ENCODE results near the gene ADGRB2.
A peak's percentile ranks its signal among the peaks of the same experiment; 100 is the strongest.

Gene ADGRB2

GRCh38 chr1:31700468-31701090 is 63.6 kb downstream of the ADGRB2 start:
- DNase-seq (ENCODE audit: low spot score): no peak

DNA sequence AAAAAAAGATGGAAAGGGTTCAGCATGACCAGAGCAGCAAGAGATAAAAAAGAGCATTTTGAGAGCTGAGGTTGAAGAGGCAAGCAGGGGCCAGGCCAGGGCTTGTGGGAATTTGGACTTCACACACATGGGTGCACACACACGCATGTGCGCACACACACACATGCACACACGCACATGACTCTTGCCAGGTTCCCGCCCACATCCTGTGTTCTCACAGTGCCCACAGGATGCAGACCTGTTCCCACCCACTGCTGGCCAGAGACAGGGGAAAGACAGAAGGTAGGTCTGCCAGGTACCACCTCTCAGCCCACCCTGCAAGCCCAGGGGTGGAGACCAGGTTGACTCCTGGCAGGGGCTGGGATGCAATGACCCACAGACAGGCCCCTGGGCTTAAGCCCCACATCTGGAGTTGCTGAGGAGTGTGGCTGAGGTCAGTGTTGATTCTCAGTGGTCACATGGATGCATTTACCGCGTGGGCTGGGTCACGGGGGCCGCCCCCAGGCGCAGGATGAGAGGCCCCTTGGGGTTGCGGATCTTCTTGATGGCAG is 64.7 kb downstream of the ADGRB2 start:
- DNase-seq (ENCODE audit: low spot score): no peak

DNA sequence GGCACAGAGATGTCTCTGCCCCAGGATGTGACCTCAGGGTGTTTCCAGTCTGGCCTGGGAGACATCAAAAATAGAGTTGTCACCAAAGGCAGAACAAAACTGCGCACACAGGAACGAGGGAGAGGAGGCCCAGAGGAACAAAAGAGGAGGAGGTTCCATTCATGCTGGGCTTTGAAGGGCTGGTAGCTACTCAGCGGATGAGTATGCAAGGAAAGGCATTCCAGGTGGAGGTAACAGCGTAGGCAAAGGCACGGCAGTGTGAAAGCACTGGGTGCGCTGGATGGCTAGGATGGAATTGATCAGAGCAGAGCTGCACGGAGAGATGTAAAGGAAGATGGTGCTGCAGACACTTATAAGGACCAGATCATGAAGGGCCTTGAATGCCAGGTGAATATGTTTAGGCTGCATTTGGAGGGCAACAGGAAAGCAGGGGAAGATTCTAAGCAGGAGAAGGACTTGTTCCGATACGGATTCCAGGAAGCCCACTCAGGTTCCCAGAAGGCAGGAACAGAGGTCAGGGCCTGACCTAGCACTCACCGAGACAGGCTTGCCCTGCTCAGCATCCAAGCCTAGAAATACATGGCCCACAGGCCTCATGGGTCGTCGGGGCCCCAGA is 66.7 kb downstream of the ADGRB2 start:
- no peak for DNase-seq (ENCODE audit: low spot score)

- no peak for DNase-seq (ENCODE audit: low spot score)
Observed at GRCh38 chr1:31696242-31696641, 67.9 kb downstream of the ADGRB2 start.

GRCh38 chr1:31695327-31695726 is 68.8 kb downstream of the ADGRB2 start:
- DNase-seq (ENCODE audit: low spot score): no peak

GRCh38 chr1:31694964-31695313 is 69.2 kb downstream of the ADGRB2 start:
- DNase-seq (ENCODE audit: low spot score): no peak

DNA sequence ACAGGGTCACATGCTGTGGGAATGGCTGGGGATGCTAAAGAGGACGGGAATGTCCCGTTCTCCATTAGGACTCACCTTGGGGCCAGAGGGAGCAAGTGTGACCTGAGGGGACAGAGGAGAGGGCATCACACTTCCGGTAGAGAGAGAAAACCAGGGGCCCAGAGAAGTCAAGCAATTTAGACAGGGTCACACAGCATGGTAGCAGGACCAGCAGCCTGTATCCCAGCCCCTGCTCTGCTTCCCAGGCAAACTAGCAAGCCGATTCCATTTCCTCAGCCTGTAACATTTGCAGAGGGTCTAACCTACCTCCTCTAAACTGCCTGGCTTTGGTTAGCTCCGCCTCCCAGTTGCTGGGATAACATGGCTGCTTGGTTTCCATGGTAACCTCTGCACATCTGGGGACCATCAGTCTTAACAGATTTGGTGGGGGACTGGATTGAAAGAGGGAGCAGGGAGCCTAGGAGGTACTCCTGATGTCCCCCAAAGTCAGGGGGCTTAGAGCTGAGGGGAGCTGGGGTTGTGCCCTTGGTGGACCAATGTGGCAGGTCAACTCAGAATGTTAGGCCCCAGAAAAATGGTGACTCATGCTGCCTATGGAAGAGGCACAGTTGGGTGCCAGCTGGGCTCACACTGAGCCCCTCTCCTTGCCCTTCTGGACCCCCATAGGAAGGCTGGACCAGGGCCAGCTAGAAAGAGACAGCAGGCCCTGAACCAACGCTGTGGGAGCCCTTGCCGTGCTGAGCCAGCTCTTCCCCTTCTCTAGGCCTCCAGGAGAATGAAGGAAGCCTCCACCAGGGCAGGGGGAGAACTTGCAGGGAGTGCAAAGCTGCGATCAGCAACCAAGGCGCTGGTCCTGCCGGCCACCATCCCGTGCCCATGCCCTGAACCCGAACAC is 69.8 kb downstream of the ADGRB2 start:
- DNase-seq (ENCODE audit: low spot score): no peak

DNA sequence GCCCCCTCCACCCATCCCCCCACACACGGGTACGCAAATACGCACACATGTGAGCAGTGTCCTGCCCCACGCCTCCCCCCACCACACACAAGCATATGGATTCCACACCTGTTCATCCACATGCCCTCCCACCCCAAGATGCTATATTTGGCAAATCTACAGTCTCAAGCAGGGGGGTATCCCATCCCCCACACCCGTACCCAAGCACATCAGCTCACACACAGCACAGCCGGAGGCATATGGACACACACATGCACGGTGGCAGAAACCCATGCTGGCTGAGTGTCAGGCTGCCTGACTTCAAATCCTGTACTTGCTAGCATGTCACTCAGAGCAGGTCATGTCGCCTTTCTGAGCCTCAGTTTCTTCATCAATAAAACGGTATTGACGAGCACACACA is 70.9 kb downstream of the ADGRB2 start:
- DNase-seq (ENCODE audit: low spot score): no peak

GRCh38 chr1:31691951-31692350 is 72.2 kb downstream of the ADGRB2 start:
- DNase-seq (ENCODE audit: low spot score): no peak

GRCh38 chr1:31691446-31691845 is 72.7 kb downstream of the ADGRB2 start:
- no peak for DNase-seq (ENCODE audit: low spot score)

DNA sequence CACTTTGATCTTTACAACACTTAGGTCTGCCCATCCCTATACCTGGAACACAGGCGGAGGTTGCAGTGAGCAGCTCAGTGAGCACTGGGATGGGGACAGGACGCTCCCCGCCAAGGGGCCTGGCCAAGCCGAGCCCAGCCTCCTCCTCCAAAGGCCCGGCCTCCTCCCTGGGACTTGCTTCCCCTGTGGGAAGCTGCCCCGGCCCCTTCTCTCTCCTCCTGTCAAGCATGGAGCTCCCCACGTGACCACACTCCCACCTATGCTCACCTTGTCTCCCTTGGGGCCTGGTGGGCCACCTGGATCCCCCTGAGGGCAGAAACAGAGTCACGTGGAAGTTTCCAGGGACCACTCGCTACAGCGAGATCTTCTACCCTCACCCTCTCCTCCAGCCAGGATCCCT is 73.2 kb downstream of the ADGRB2 start:
- no peak for DNase-seq (ENCODE audit: low spot score)

GRCh38 chr1:31689854-31690253 is 74.3 kb downstream of the ADGRB2 start:
- DNase-seq (ENCODE audit: low spot score): no peak

DNA sequence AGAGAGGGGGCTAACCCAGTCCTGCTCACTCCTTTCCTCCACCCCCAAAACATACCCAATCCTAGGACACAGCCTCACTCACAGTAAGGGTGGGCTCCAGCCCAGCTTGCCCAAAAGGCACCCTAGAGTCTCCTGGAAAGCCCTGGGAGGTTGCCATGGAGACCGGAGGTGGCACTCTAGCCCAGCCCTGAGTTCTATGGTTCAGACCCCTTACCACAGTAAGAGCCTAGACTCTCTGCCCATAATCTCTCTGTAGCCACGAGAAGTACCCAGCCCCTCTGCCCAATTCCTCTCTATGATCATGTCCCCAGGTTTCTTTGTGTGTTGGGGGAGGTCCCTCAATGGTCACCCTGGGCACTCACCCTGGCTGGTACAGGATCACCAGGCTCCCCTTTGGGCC is 74.8 kb downstream of the ADGRB2 start:
- DNase-seq (ENCODE audit: low spot score): no peak

GRCh38 chr1:31688233-31688918 is 75.8 kb downstream of the ADGRB2 start:
- DNase-seq (ENCODE audit: low spot score): no peak

DNA sequence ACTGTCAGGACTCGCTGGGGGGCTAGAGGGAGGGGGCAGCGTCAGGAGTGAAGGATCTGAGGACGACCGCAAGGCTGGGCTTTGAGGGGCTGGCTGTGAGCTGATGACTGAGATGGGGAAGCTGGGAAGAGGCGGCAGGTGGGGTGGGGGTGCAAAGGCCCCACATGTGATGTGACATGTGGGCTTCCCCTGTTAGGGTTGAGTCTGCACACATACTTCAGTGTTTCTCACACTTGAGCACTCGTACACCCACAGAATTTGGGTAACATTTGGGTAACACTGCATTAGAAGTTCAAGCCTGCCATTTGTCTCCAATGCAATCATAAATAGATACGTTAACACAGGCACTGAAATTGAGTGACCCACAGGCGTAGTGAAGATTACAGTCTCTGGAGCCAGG is 76.5 kb downstream of the ADGRB2 start:
- no peak for DNase-seq (ENCODE audit: low spot score)

DNA sequence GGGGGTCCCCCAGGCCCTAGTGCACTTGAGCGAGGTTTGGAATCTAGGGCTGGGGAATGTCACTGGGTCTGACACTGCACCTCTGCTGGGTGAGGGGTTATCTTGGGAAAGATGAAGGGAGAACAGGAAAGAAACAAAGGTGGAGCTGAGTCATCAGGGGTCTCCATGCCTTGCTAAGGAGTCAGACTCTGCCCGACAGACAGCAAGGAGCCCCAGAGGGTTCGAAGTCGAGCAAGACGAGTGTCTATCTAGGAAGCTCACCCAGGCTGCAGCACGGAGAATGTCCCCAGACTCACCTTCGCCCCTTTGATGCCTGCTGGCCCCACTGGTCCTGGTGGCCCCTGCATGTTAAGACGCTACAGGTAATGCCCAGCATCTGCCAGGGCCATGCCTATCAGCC is 78.3 kb downstream of the ADGRB2 start:
- no peak for DNase-seq (ENCODE audit: low spot score)

DNA sequence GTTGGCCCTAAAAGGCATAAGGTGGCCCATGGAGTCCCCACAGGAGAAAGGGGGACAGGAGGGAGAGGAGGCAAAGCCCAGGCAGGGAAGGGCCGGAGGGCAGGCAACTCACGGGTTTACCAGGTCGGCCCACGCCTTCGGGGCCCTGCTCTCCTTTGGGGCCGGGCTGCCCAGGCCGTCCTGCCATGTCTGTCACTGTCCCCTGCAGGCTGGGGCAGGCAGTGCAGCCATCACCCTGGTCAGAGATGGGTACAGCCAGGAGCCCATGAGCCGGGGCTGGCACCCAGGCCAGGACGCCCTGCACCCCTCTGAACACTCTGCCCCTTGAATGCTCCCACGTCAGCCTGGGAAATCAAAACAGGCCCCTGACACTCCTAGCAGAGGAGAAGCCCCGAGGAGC is 80.1 kb downstream of the ADGRB2 start:
- peak; percentile 59 for DNase-seq (ENCODE audit: low spot score)

GRCh38 chr1:31681415-31681814 is 82.7 kb downstream of the ADGRB2 start:
- no peak for DNase-seq (ENCODE audit: low spot score)

DNA sequence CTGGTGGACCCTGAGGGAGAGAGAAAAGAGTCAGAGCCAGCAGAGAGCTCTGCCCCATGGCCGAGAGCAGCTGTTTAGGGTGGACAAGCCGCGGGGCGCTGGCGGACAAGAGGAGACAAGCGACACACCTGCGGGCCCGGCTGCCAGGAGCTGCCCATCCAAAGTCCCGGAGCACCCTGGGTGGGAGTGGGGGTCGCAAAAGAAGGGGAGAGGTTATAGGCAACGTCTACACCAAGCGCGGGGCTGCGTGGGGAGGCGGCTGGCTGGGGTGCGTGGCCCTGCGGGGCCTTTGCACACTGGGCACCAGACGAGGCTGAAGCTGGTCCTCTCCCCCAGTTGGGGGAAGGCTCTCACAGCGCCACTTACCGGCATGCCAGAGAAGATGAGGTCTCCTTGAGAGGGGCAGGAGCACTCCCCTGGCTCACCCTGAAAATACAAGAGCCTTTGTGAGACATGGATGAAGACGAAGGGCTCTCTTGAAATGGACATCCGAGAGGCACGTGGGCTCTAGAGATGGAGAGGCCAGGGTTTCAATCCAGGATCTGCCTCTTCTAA is 84.4 kb downstream of the ADGRB2 start:
- DNase-seq (ENCODE audit: low spot score): no peak

GRCh38 chr1:31679091-31679490 is 85.0 kb downstream of the ADGRB2 start:
- DNase-seq (ENCODE audit: low spot score): no peak

DNA sequence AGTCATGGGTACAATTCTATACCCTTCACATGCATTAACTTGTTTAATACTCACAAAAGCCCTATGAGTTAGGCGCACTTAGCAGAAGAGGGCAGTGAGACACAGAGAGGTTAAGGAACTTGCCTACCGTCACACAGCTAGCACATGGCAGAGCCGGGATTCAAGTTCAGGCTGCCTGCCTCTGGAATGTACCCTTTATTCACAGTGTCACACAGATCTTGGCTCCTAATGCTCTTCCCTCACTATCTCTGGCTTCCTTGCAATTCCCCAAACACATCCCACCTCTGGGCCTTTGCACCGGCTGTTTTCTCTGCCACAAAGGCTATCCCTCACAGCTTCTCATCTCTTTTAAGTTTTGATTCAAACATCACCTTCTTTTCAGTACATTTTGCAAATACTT is 85.5 kb downstream of the ADGRB2 start:
- no peak for DNase-seq (ENCODE audit: low spot score)

DNA sequence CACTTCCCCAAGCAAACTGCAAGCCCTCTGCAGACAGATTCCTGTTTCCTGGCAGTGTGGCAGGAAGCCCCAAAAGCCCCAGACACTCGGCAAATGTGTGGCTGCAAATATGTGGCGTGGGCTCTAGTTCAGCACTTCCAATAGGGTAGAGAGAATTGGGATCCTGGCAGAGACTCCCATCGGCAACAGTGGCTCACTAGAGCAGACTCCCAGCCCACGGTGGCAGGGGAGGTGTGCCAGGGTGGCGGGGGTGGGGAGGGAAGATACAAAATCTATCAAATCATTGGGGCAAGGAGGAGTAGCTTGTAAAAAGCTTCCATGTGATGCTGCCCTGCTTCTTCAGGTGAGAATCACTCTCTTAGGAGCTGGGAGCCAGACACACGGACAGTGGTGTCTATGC is 86.2 kb downstream of the ADGRB2 start:
- DNase-seq (ENCODE audit: low spot score): no peak

Measured in HuH-7 (cell line).